Activated CD4-positive, alpha-beta T cell treated with anti-CD3 and anti-CD28 coated beads, Interleukin-2, amount 50 U/mL, for 16 hours (primary cell): ENCODE results near the gene UBE2G2.

Experiments
- DNase-seq: peaks from one replicate; pipeline ENCODE4 v3.0.0-alpha.2; 2020

Gene UBE2G2

GRCh38 chr21:44723177-44724131 lies 78.2 kb downstream of the UBE2G2 start:
- no peak for DNase-seq

DNA sequence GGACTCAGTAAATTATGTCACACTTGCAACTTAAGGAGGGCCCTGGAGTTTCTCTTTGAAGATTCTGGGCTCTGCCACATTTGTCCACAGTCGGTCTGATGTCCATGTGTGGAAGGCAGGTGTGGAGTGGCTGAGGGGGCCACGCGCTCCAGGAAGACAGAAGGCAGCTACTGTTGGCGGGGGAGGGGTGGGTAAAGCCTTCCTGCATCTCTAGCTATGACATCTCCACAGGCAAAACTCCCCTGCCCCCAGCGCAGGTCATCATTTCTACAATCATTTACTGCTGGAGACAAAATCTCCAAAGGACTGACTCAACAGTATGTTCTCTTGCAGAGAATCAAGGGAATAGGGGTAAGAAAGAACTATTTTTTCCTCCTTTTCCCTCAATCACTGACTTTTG lies 78.9 kb downstream of the UBE2G2 start:
- DNase-seq, result no peak

DNA sequence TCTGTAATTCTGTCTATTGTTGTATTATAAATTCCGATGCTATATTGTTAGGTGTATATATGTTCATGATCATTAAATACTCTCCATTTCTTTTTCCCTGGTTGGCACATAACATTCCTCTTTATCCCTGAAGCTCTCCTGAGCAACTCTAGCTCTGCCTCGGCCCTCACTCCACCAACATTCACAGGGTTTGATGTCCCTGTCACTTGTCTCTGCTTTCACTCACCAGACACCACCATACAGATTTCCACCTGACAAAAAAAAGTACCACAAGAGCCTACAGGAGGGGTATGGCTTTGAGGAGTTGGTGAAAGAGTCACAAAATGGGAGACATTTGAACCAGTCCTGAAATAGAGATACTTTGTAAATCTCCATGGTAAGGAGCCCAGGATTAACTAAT lies 81.5 kb downstream of the UBE2G2 start:
- no peak for DNase-seq
